ENCODE data around the gene SI.

DNA sequence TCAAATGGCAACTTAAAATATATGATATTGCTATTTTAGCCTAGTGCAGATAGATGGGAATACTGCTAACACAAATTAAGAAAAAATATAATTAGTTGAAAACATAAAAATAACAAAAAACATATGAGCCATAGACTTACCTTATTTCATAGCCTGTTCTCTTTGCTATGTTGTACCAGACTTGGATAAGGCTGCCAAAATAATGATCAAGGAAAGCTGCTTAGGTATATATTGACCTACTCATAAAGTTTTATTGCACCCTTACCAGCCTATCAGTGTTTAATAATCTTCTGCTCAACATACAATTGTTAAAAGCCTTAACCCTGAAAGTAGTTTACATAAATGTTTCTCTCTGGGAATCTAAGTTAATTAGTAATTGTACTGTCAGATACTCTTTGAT, at the start of gene SI:
- TF ChIP-seq, protein P1, sequence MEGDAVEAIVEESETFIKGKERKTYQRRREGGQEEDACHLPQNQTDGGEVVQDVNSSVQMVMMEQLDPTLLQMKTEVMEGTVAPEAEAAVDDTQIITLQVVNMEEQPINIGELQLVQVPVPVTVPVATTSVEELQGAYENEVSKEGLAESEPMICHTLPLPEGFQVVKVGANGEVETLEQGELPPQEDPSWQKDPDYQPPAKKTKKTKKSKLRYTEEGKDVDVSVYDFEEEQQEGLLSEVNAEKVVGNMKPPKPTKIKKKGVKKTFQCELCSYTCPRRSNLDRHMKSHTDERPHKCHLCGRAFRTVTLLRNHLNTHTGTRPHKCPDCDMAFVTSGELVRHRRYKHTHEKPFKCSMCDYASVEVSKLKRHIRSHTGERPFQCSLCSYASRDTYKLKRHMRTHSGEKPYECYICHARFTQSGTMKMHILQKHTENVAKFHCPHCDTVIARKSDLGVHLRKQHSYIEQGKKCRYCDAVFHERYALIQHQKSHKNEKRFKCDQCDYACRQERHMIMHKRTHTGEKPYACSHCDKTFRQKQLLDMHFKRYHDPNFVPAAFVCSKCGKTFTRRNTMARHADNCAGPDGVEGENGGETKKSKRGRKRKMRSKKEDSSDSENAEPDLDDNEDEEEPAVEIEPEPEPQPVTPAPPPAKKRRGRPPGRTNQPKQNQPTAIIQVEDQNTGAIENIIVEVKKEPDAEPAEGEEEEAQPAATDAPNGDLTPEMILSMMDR (IDR thresholded peaks at IDR 0.05) = no peak
- no peak for TF ChIP-seq POLR2A (IDR thresholded peaks at IDR 0.05)

All from right lobe of liver (tissue), 4 donors.